HepG2 (cell line): Measurements from ENCODE around the gene INTS7.

ENCODE experiments used
- CTCF ChIP-seq: sonication (generic); formaldehyde crosslinking; IDR thresholded peaks from 2 replicates; pipeline ENCODE4 v1.5.0; 2020; ENCODE audit warnings: mild to moderate bottlenecking, missing genetic modification reagents, moderate library complexity
- DMAP1 ChIP-seq: IDR thresholded peaks from 2 replicates; pipeline ENCODE4 v1.6.1; 2016
- HMG20A ChIP-seq: IDR thresholded peaks from 2 replicates; pipeline ENCODE4 v1.6.1; 2016; ENCODE audit warnings: borderline replicate concordance
- POLR2A ChIP-seq, 2 experiments: IDR thresholded peaks; 2 replicates each; pipeline ENCODE4 v1.6.1; 2011; ENCODE audit warnings: low read depth in 2 of 2, low read length in 2 of 2, mild to moderate bottlenecking in 1 of 2, moderate library complexity in 1 of 2; ENCODE audit not compliant: insufficient read depth in 1 of 2
- SP5 ChIP-seq: IDR thresholded peaks from 2 replicates; pipeline ENCODE4 v1.6.1; 2016; ENCODE audit warnings: low read depth, borderline replicate concordance
- ZMYM2 ChIP-seq: sonication (generic); formaldehyde crosslinking; IDR thresholded peaks from 2 replicates; pipeline ENCODE4 v1.8.0; 2022; ENCODE audit warnings: mild to moderate bottlenecking, missing genetic modification reagents

- TF ChIP-seq POLR2A (IDR thresholded peaks at IDR 0.05; ENCODE audit: insufficient read depth in 1 of 2, low read depth in 2 of 2, low read length in 2 of 2) (no peak), DMAP1 (CRISPR knock-in tag) (no peak), ZMYM2 (CRISPR knock-in tag) (no peak), HMG20A (CRISPR knock-in tag) (no peak), CTCF (CRISPR knock-in tag) (no peak), SP5 (no peak)
Observed at GRCh38 chr1:211952299-211952698, 83.1 kb downstream of the INTS7 start.
